ENCODE results near the gene ZCCHC24.
A peak's percentile ranks its signal among the peaks of the same experiment; 100 is the strongest.
"Not testable (repeated sequence)": the region's sequence is repeated elsewhere in the genome, so short reads cannot be mapped to it uniquely, and the experiment has no call there.

The ZCCHC24 gene

DNA sequence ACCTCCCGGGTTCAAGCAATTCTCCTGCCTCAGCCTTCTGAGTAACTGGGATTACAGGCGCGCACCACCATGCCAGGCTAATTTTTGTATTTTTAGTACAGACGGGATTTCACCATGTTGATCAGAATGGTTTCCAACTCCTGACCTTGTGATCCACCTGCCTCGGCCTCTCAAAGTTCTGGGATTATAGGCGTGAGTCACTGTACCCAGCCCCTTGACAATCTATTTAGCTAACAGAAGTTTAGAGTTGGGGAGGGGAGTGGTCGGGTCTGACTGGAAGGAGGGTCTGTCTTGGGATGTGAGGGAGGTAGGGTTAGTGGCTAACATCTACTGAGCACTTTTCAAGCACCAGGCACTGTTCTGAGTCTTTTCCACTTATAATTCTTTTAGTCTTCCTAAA is 27.0 kb upstream of the ZCCHC24 start:
- no peak for DNase-seq

- no peak for DNase-seq
Observed at GRCh38 chr10:79471776-79472175, 26.4 kb upstream of the ZCCHC24 start.

DNA sequence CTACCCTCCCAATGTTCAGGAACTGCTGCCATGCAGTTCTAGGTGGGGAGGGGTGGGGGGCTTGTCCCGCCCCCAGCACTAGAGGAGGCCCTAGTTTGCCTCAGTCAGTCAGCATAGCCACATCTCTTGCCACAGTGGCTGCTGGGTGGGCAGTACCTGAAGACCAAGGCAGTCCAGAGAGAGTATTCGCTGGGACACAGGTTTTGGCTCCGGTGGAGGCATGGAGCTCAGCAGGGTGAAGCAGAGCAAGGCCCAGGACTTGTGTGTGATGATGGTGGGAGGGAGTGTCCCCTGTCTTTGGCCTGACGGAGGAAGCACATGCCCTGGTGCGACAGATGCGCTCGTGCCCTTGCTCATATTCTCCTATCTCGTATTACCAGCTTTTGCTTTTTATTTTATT is 24.7 kb upstream of the ZCCHC24 start:
- DNase-seq: no peak

DNA sequence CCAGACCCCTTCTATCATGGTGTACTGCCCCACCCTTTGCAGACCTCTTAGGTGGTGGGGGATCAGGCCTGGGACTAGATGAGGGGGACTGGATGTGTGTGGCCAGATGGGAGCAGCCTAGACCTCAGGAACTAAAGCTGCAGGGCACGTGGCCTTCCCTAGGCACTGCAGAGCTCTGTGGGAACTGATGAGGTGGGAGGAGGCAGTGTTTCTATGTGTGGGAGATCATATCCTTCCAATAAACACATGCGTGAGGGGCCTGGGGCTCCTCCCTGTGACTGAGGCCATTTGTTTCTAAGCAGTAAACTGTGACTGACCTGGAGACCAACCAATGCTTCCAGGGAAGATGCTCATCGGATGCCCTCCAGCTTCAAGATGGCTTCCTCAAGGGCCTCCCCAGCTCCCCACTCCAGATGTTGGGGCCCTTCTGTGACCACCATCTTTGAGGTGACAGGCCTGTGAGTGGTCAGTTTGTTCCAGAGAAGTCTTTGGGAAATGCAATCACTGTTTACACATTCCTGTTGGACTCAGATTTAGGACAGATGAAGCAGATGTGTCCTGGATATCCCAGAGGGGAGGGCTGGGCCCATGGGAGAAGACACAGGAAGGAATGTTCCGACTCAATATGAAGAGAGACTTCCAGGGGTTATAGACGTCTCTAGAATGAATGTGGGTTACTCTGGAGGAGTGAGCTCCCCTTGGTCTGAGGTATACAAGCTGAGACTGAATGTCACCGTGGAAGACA is 23.6 kb upstream of the ZCCHC24 start:
- DNase-seq: no peak

DNA sequence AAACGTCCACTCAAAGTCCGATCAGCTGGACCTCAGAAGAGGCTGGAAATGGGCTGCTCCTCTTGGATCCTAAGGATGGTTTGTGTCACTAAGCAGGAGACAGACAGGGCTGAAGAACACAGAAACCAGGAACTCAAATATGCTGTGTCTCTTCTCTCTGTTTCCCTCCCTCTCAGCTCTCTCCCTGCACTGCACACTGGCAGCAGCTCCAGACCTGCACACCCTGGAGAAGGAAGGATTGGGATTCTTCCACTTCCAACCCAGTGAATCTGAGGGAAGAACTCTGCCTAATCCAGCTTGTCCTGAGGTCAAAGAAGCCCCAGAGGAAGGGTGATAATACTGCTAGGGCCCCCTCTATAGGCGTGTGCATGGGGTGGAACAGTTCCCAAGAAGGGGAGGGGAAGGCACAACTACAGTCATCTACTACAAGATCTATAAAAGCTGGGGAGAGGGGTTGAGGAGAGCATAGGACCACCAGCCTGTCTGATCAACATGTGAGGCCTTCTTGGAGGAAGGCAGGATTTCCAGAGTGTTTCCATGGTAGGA is 22.7 kb upstream of the ZCCHC24 start:
- no peak for DNase-seq

GRCh38 chr10:79465341-79465740 is 19.9 kb upstream of the ZCCHC24 start:
- no peak for DNase-seq

GRCh38 chr10:79463578-79464496 is 18.4 kb upstream of the ZCCHC24 start:
- DNase-seq: no peak

GRCh38 chr10:79460687-79461086 is 15.3 kb upstream of the ZCCHC24 start:
- no peak for DNase-seq

DNA sequence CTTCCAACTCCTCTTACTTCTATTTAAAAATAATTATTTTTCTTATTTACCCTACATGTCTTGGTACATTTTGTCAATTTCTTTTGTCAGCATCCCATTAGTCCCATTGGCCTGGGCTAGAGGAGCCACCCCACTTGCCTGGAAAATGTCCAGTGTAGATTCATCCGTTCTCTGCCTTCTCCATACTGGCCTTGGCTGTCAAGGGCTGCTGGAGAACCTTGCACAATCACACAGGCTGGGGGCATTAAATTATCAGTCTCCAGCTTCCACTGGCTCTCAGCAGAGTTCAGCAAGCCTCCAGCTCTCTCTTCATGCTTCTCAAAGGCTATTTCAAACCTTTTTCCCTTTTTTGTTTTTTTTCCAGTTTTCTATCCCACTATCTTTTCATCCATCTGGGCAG is 13.8 kb upstream of the ZCCHC24 start:
- DNase-seq: no peak

GRCh38 chr10:79458483-79458882 is 13.1 kb upstream of the ZCCHC24 start:
- DNase-seq: no peak

GRCh38 chr10:79457256-79457785 is 11.9 kb upstream of the ZCCHC24 start:
- no peak for DNase-seq

DNA sequence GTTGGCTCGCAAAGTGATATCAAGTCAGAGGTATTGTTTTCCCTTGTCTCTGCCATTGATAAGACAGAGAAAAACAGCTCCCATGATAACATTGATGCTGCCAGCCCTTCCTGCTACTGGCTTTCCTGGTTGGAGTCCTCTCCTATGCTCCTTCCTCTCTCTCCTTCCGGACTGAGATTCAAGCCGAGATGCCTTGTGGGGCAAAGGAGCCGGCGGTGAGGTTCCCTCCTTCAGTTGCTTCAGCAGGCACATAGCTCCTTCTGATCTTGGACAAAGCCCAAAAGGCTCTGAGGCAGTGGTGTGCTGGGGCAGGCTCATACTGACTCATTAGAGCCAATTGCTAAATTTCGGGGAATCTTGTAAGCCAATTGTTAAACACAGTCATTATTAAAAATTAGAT is 8.8 kb upstream of the ZCCHC24 start:
- DNase-seq: no peak

- no peak for DNase-seq
Observed at GRCh38 chr10:79453392-79453791, 8.0 kb upstream of the ZCCHC24 start.

DNA sequence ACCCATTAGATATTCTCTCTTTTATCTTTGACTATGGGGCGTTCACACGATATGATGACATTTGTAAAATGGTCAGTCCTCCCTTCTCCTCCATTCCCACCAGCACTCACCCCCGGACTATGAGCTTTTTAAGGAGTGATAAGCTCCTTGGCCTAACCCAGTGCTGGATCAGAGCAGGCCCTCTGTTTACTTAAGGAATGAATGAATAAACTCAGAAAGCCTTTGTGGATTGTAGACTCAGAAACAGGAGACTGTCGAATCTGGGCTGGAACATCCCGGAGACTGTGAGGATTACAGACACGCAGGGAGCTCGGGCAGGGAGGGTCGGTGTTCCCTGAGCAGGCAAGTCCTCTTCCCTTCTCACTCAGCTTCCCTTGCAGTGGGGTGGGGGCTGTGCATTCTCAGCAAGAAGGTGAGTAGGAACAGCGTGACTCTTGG is 6.8 kb upstream of the ZCCHC24 start:
- DNase-seq: no peak

DNA sequence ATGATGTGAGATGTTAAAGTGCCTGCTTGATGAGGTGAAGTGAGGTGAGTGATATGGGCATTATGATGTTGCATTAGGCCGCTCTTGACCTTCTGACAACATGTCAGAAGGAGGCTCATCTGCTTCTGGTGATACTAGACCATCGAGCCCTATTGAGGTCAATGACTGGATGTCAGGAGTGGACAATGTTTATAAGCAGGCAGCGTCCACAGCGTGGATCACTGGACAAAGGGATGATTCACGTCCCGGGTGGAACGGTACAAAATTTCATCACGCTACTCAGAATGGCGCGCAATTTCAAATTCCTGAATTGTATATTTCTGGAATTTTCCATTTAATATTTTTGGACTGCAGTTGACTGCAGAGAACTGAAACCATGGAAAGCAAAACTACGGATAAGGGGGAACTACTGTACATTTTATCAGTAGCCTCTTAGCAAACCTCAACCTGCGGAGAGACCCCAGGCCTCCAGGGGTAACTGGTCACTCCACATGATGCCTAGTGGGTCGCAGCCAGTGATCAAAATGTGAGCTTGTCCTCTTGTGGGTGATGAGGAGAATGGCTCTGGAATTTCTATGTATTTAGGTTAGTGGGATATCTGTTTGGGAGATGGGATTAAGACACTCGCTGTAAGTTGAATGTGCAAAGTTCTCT is 5.7 kb upstream of the ZCCHC24 start:
- DNase-seq: no peak

DNA sequence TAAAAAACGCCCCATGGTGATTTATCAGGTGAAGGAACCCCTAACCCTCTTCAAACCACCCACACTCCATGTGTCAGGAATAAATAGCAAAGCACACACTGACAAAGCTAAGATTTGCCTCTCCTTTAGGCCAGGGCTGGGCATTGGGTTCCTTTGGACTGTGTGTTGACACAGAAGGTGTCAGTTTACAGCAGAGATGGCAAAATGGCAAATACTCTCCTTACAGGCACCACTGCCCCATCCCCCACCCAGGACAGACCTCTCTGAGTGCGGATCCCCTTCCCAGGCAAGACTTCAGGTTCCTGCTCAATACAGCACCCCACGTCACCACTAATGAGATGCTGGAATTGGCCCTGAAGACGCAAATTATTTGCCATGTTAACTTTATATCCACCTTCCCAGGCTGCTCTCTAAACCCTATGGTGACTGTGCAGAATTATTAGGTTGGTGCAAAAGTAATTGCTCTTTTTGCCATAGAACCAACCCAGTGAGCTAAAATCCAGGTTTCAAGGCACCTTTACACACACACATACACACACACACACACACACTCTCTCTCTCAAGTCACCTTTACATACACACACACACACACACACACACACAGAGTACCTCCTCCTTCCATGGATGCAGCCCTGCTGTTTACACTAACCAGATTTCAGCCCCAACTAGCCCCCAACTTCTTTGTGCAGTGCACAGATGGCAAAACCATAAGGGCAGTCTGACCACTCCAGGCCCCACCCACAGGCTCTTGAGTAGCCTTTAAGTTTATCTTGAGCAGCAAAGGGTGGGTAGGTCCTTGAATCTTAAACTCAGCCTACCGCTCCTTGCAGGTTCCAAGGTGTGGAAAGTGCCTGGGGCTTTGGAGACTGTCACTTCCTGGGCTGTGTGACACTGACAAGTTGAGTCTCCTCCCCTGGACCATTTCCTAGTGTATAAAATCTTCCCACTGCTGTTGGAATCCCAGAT is 4.0 kb upstream of the ZCCHC24 start:
- peak; percentile 62 for DNase-seq

DNA sequence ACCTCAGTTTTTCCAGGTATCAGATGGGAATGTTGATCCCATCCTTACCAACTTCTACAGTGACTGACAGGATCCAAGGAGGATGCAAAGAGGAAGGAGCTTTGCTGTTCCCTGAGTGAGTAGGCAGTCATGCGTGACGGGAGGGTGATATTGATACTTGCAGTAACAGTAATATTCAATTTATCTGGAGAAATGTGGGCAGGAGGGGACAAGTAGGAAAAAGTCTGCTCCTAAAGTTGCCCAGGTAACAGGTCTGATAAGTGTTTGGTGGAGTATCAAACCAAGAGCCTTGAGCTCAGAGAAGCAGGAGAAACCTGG is 3.3 kb upstream of the ZCCHC24 start:
- DNase-seq: no peak

- no peak for DNase-seq
Observed at GRCh38 chr10:79447911-79448731, 2.7 kb upstream of the ZCCHC24 start.

DNA sequence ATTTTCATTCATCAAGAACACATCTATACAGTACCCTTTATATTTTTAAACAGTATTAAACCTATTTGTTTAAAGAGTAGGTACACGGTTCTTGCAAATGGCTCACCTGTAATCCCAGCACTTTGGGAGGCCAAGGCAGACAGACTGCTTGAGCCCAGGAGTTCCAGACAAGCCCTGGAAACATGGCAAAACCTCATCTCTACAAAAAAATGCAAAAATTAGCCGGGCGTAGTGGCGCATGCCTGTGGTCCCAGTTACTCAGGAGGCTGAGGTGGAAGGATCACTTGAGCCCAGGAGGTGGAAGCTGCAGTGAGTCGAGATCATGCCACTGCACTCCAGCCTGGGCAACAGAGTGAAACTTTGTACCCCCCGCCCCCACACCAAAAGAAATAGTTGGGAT is 1.8 kb upstream of the ZCCHC24 start:
- DNase-seq: not testable (repeated sequence)

GRCh38 chr10:79446758-79447084 is 1.3 kb upstream of the ZCCHC24 start:
- peak; percentile 37 for DNase-seq

Measured in DMS53 (cell line).